CD14-positive monocyte (primary cell): Measurements from ENCODE around the gene PXDN. TPM values are rescaled to one million over a fixed set of nuclear protein-coding genes. Genes with fewer than 3 reads are reported as not detected.

Source experiments
- DNase-seq, 3 donors: peaks; one replicate each; pipeline ENCODE4 v3.0.0-alpha.2; 2011 to 2022
- H2AFZ ChIP-seq: 2 replicates; pipeline ENCODE4 v1.6.0; 2012; ENCODE audit warnings: mild to moderate bottlenecking, low read depth, low read length, inconsistent platforms; ENCODE audit not compliant: insufficient read depth, poor library complexity, severe bottlenecking
- H3K27ac ChIP-seq, 2 donors: 1 replicate in 1 of 2; 2 replicates in 1 of 2; pipeline ENCODE4 v1.5.1; 2012 to 2013; ENCODE audit warnings: low read length in 2 of 2, control low read depth in 1 of 2, inconsistent platforms in 1 of 2, low read depth in 1 of 2, mild to moderate bottlenecking in 1 of 2
- H3K27me3 ChIP-seq, 2 donors: one replicate each; pipeline versions ENCODE4 v1.6.0 to v1.6.1; 2011 to 2013; ENCODE audit warnings: low read length in 2 of 2; ENCODE audit not compliant: control insufficient read depth in 2 of 2, insufficient read depth in 2 of 2
- H3K36me3 ChIP-seq, 2 donors: replicated peaks in 1 of 2; 1 replicate in 1 of 2; 2 replicates in 1 of 2; pipeline versions ENCODE4 v1.5.1 to v1.6.1; 2012 to 2013; ENCODE audit warnings: low read length in 2 of 2, control low read depth in 1 of 2, inconsistent platforms in 1 of 2, mild to moderate bottlenecking in 1 of 2; ENCODE audit not compliant: insufficient read depth in 2 of 2, control insufficient read depth in 1 of 2
- H3K4me1 ChIP-seq, 2 donors: 1 replicate in 1 of 2; 2 replicates in 1 of 2; pipeline versions ENCODE4 v1.5.1 to v1.6.1; 2012 to 2013; ENCODE audit warnings: low read length in 2 of 2, control low read depth in 1 of 2, inconsistent platforms in 1 of 2, mild to moderate bottlenecking in 1 of 2, moderate library complexity in 1 of 2; ENCODE audit not compliant: insufficient read depth in 2 of 2, control insufficient read depth in 1 of 2
- H3K4me2 ChIP-seq: replicated peaks from 2 replicates; pipeline ENCODE3; 2012; ENCODE audit warnings: low read length, moderate library complexity, mild to moderate bottlenecking; ENCODE audit not compliant: poor library complexity, severe bottlenecking; ENCODE audit errors: extremely low read depth
- H3K4me3 ChIP-seq, 3 experiments: fragments of 200-600 bp in 1 of 3; sonication (generic) in 1 of 3; replicated peaks in 1 of 3; 1 replicate in 2 of 3; 2 replicates in 1 of 3; pipeline ENCODE4 v1.5.1; 2011 to 2013; ENCODE audit warnings: low read length in 3 of 3, mild to moderate bottlenecking in 3 of 3, control low read depth in 2 of 3, low read depth in 2 of 3, inconsistent platforms in 1 of 3, moderate library complexity in 1 of 3
- H3K79me2 ChIP-seq: 2 replicates; pipeline ENCODE4 v1.6.0; 2012; ENCODE audit warnings: mild to moderate bottlenecking, control low read depth, inconsistent platforms, low read length, moderate library complexity; ENCODE audit not compliant: insufficient read depth
- H3K9ac ChIP-seq: 2 replicates; pipeline ENCODE4 v1.6.0; 2017; ENCODE audit warnings: low read length, mild to moderate bottlenecking; ENCODE audit not compliant: insufficient read depth, poor library complexity, severe bottlenecking
- H3K9me3 ChIP-seq, 2 donors: replicated peaks in 1 of 2; 1 replicate in 1 of 2; 2 replicates in 1 of 2; pipeline versions ENCODE4 v1.5.1 to v1.6.1; 2012 to 2013; ENCODE audit warnings: low read length in 2 of 2, control low read depth in 1 of 2; ENCODE audit not compliant: control insufficient read depth in 1 of 2, insufficient read depth in 1 of 2
- H4K20me1 ChIP-seq: 2 replicates; pipeline ENCODE4 v1.6.0; 2012; ENCODE audit warnings: mild to moderate bottlenecking, low read length, control low read depth, moderate library complexity; ENCODE audit not compliant: insufficient read depth
- H3K27ac Mint-ChIP-seq, 7 donors: one replicate each; pipeline ENCODE4 v1.8.0; 2020; ENCODE audit warnings: mild to moderate bottlenecking in 7 of 7, mixed read lengths in 7 of 7, moderate library complexity in 6 of 7, inconsistent platforms in 2 of 7
- H3K27me3 Mint-ChIP-seq, 3 donors: one replicate each; pipeline ENCODE4 v1.8.0; 2021 to 2022; ENCODE audit warnings: low read depth in 3 of 3, mild to moderate bottlenecking in 3 of 3, mixed read lengths in 3 of 3, moderate library complexity in 3 of 3, inconsistent platforms in 1 of 3
- H3K36me3 Mint-ChIP-seq, 2 donors: one replicate each; pipeline ENCODE4 v1.8.0; 2020; ENCODE audit warnings: mixed read lengths in 2 of 2, inconsistent platforms in 1 of 2, mild to moderate bottlenecking in 1 of 2
- H3K4me1 Mint-ChIP-seq: one replicate; pipeline ENCODE4 v1.8.0; 2020; ENCODE audit warnings: mild to moderate bottlenecking, mixed read lengths
- H3K4me3 Mint-ChIP-seq, 2 donors: one replicate each; pipeline ENCODE4 v1.8.0; 2020; ENCODE audit warnings: mild to moderate bottlenecking in 2 of 2, mixed read lengths in 2 of 2, moderate library complexity in 1 of 2
- H3K9me3 Mint-ChIP-seq, 7 donors: one replicate each; pipeline ENCODE4 v1.8.0; 2020 to 2022; ENCODE audit warnings: mixed read lengths in 7 of 7, mild to moderate bottlenecking in 6 of 7, moderate library complexity in 6 of 7, inconsistent platforms in 2 of 7
- WGBS: methylation state at CpG from one replicate; pipeline ENCODE4 v1.1.5; 2013; ENCODE audit warnings: missing lambda C conversion rate; ENCODE audit not compliant: insufficient coverage; 5-methylcytosine and 5-hydroxymethylcytosine counted together
- intact Hi-C, 2 donors: fragments of 100-400 bp; cut with micrococcal nuclease; formaldehyde crosslinking; loops; one replicate each; pipeline versions ENCODE4 v1.15.0 to v1.15.1; 2023
- polyA plus RNA-seq, 3 donors: library from polyadenylated mRNA; depleted of rRNA in 1 of 3; unstranded in 2 of 3; stranded (reverse) in 1 of 3; fragments of 300-500 nt in 2 of 3; fragments of >200 nt in 1 of 3; fragmentation: Illumina TruSeq in 2 of 3; gene quantifications; 1 replicate in 2 of 3; 2 replicates in 1 of 3; pipeline ENCODE4 v1.2.3, GENCODE V29; 2012 to 2021
- TF ChIP-seq, protein P1 (sequence below): fragments of 200-600 bp; IDR thresholded peaks from one replicate; pipeline ENCODE4 v1.8.0; 2022; ENCODE audit warnings: antibody characterized with exemption, mild to moderate bottlenecking

The PXDN gene
- polyA plus RNA-seq, 3 donors, result not detected

DNA sequence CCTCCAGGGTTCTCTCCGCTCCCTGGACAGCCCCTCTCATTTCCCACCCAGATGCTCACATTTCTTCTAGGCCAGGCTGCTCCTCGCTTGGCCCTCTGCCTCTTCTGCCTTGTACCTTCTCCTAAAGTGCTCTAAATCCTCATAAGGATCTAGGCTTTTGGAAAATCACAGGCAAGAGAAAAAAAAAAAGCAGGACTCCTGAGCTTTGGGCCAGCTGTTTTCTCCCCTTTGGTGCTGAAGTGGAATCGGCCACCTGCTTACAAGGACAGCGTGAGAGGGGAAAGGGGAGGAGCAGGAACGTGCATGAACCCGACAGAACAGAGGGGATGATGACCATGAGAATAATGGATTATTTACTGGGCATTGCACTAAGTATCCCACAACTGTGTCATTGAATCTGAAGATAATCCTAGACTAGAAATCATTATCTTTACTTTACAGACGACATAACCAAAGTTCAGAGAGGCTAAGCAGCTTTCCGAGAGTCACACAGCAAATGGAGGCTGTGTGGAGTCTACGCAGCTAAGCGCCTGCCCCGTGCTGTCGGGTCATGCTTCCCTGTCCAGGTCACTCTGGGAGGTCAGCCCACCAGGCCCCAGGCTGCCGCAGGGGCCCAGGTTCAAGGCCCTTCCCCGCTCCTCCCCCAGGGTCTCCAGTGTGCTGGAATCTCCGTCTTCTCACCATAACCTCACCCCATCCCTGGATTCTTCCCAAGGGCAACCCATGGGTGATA is 141.9 kb downstream of the PXDN start:
- H3K9ac ChIP-seq, result no peak overlapping the region
- H3K27me3 Mint-ChIP-seq, result peaks cover 3 to 7% (median 5%) of the 10 kb centered on the region in 3 donors
- H3K9me3 ChIP-seq, result peaks cover under 1 to 4% of the 10 kb centered on the region in 2 donors
- H3K27ac Mint-ChIP-seq, result peak overlapping the region in 1 of 7 donors; percentile 26
- H4K20me1 ChIP-seq, result no peaks in the 10 kb centered on the region
- peaks cover 0 to 9% of the 10 kb centered on the region in 2 donors for H3K27me3 ChIP-seq
- intact Hi-C loops, result no loop called here
- TF ChIP-seq, protein P1, sequence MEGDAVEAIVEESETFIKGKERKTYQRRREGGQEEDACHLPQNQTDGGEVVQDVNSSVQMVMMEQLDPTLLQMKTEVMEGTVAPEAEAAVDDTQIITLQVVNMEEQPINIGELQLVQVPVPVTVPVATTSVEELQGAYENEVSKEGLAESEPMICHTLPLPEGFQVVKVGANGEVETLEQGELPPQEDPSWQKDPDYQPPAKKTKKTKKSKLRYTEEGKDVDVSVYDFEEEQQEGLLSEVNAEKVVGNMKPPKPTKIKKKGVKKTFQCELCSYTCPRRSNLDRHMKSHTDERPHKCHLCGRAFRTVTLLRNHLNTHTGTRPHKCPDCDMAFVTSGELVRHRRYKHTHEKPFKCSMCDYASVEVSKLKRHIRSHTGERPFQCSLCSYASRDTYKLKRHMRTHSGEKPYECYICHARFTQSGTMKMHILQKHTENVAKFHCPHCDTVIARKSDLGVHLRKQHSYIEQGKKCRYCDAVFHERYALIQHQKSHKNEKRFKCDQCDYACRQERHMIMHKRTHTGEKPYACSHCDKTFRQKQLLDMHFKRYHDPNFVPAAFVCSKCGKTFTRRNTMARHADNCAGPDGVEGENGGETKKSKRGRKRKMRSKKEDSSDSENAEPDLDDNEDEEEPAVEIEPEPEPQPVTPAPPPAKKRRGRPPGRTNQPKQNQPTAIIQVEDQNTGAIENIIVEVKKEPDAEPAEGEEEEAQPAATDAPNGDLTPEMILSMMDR, result no peak
- no peaks in the 10 kb centered on the region for H3K36me3 ChIP-seq
- no peaks in the 10 kb centered on the region for H3K9me3 Mint-ChIP-seq
- no peak for DNase-seq
- no peak overlapping the region for H2AFZ ChIP-seq
- H3K4me2 ChIP-seq, result no peak overlapping the region
- H3K36me3 Mint-ChIP-seq, result no peaks in the 10 kb centered on the region
- H3K4me3 ChIP-seq, result no peak overlapping the region
- H3K79me2 ChIP-seq, result no peaks in the 10 kb centered on the region
- no peak overlapping the region for H3K27ac ChIP-seq
- H3K4me3 Mint-ChIP-seq, result no peak overlapping the region
- no peaks in the 10 kb centered on the region for H3K4me1 Mint-ChIP-seq
- no peaks in the 10 kb centered on the region for H3K4me1 ChIP-seq
- 92% methylated on average over 10 of the region's 15 CpGs for WGBS

DNA sequence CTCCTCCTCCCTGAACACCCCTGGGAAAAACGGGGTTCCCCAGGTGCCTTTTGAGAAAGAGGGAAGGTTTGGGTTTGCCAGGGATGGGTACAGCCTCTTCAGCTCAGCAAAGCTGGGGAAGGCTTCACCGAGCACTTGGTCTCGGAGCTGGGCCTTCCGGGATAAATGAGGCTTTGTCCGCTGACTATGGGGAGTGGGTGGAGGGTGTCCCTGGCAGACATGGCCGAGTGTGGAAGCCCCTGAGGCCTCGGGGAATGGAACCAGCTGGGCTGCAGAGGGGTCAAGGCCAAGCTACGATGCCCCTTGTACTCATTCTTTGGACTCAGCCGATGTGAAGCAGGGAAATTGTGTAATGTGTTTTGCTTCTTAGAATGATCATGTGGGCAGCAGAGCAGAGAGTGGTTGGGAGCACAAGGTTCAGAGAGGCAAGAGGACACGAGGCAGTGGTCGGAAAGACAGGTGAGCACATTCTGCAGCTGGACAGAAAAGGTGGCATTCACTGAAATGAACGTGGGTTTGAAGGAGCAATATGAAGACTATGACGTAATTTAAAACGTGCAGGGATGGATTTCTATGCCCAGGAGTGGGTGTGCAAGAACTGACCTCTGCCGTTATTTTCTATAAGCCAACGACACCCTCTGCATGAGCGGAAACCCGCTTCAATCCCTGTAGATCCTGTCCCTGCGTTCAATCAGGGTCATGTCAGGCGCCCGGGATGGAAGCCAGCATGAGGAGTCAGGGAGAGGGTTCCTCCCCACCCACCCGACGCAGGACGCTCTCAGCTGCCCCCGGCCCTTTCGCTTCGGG is 142.6 kb downstream of the PXDN start:
- no peak overlapping the region for H2AFZ ChIP-seq
- H3K9me3 ChIP-seq, result peaks cover 8 to 12% of the 10 kb centered on the region in 2 donors
- no peak for DNase-seq
- Mint-ChIP-seq H3K27ac (no peak overlapping the region), H3K4me1 (no peaks in the 10 kb centered on the region), H3K36me3 (no peaks in the 10 kb centered on the region), H3K27me3 (peaks cover 2 to 7% (median 4%) of the 10 kb centered on the region in 3 donors), H3K4me3 (no peak overlapping the region), H3K9me3 (no peaks in the 10 kb centered on the region)
- H3K9ac ChIP-seq, result no peak overlapping the region
- H4K20me1 ChIP-seq, result no peaks in the 10 kb centered on the region
- intact Hi-C loops, result no loop called here
- TF ChIP-seq, protein P1, result no peak
- no peaks in the 10 kb centered on the region for H3K36me3 ChIP-seq
- no peak overlapping the region for H3K4me3 ChIP-seq
- H3K4me1 ChIP-seq, result no peaks in the 10 kb centered on the region
- H3K27me3 ChIP-seq, result peaks cover 0 to 8% of the 10 kb centered on the region in 2 donors
- WGBS, result 86% methylated on average over 25 of the region's 27 CpGs
- no peak overlapping the region for H3K27ac ChIP-seq
- no peaks in the 10 kb centered on the region for H3K79me2 ChIP-seq
- no peak overlapping the region for H3K4me2 ChIP-seq
